ENCODE data around the gene ZSCAN2.

DNA sequence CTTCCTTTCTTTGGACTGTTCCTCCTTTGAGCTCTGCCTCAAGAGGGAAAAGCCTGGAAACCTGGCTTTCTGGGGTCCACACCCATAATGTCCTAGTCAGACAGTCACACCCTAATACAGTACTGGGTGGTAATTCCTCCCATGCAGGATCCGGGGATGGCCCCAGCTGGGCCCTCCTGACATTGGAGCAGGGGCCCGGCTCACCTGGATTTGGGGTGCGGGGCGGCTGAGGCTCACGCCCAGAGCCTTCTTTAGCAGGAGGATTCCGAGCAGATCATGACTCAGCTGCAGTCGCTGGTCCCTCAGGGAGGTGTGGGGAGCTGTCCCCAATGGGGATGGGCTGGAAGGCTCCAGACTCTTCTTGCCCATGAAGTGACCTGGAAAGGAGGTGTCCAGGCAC is 56.2 kb downstream of the ZSCAN2 start:
- TF ChIP-seq, protein P1, sequence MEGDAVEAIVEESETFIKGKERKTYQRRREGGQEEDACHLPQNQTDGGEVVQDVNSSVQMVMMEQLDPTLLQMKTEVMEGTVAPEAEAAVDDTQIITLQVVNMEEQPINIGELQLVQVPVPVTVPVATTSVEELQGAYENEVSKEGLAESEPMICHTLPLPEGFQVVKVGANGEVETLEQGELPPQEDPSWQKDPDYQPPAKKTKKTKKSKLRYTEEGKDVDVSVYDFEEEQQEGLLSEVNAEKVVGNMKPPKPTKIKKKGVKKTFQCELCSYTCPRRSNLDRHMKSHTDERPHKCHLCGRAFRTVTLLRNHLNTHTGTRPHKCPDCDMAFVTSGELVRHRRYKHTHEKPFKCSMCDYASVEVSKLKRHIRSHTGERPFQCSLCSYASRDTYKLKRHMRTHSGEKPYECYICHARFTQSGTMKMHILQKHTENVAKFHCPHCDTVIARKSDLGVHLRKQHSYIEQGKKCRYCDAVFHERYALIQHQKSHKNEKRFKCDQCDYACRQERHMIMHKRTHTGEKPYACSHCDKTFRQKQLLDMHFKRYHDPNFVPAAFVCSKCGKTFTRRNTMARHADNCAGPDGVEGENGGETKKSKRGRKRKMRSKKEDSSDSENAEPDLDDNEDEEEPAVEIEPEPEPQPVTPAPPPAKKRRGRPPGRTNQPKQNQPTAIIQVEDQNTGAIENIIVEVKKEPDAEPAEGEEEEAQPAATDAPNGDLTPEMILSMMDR (IDR thresholded peaks at IDR 0.05), result no peak
- no peak for TF ChIP-seq POLR2A (IDR thresholded peaks at IDR 0.05)
